Stomach (tissue), 19 donors: Measurements from ENCODE around the gene ANKRD23. TPM values are rescaled to one million over a fixed set of nuclear protein-coding genes. Genes with fewer than 3 reads are reported as not detected.
"Not testable (repeated sequence)": the region's sequence is repeated elsewhere in the genome, so short reads cannot be mapped to it uniquely, and the experiment has no call there.

Experiments used
- DNase-seq, 2 donors: peaks; one replicate each; pipeline versions ENCODE4 v3.0.0 to v3.0.0-alpha.2; 2013 to 2019
- H3K27ac ChIP-seq, 5 donors: fragments of 200-600 bp in 4 of 5; sonication (generic) in 4 of 5; one replicate each; pipeline ENCODE4 v1.5.1; 2013 to 2019; ENCODE audit warnings: mild to moderate bottlenecking in 1 of 5, moderate library complexity in 1 of 5
- H3K27me3 ChIP-seq, 3 donors: fragments of 200-600 bp; sonication (generic); one replicate each; pipeline ENCODE4 v1.5.1; 2017 to 2019; ENCODE audit warnings: mixed run types in 1 of 3
- H3K36me3 ChIP-seq, 4 donors: fragments of 200-600 bp; sonication (generic); 1 replicate in 3 of 4; 2 replicates in 1 of 4; pipeline ENCODE4 v1.5.1; 2016 to 2019
- H3K4me1 ChIP-seq, 4 donors: fragments of 200-600 bp; sonication (generic); one replicate each; pipeline ENCODE4 v1.5.1; 2016 to 2019
- H3K4me3 ChIP-seq, 4 donors: fragments of 200-600 bp; sonication (generic) in 3 of 4; one replicate each; pipeline ENCODE4 v1.5.1; 2016 to 2019; ENCODE audit warnings: mild to moderate bottlenecking in 1 of 4
- H3K9me3 ChIP-seq, 4 donors: fragments of 200-600 bp; sonication (generic); one replicate each; pipeline ENCODE4 v1.5.1; 2016 to 2019
- CTCF ChIP-seq, 7 experiments: fragments of 450-650 bp in 4 of 7; fragments of 200-600 bp in 3 of 7; sonication (generic) in 3 of 7; IDR thresholded peaks; one replicate each; pipeline ENCODE4 v1.5.1; 2016 to 2019; ENCODE audit warnings: antibody characterized with exemption in 7 of 7, control low read depth in 2 of 7, mild to moderate bottlenecking in 1 of 7
- EP300 ChIP-seq: sonication (generic); formaldehyde crosslinking; IDR thresholded peaks from one replicate; pipeline ENCODE4 v1.6.1; 2017; ENCODE audit warnings: antibody characterized with exemption
- POLR2A ChIP-seq, 4 donors: fragments of 450-650 bp; IDR thresholded peaks; one replicate each; pipeline ENCODE4 v1.6.1; 2016; ENCODE audit warnings: antibody characterized with exemption in 4 of 4, control low read depth in 2 of 4, mild to moderate bottlenecking in 1 of 4, moderate library complexity in 1 of 4
- POLR2AphosphoS5 ChIP-seq, 3 donors: sonication (generic); formaldehyde crosslinking; IDR thresholded peaks; one replicate each; pipeline ENCODE4 v1.6.1; 2016; ENCODE audit warnings: antibody characterized with exemption in 3 of 3
- WGBS, 5 donors: extraction: QIAGEN DNeasy Blood & Tissue Kit in 3 of 5; methylation state at CpG; one replicate each; pipeline versions ENCODE4 v1.1.5 to v1.1.7; 2013 to 2018; 5-methylcytosine and 5-hydroxymethylcytosine counted together
- intact Hi-C: fragments of 100-400 bp; cut with DNase I; formaldehyde crosslinking; loops from one replicate; pipeline ENCODE4 v1.15.1; 2023; ENCODE audit warnings: low total_unique reads
- long read RNA-seq, 10 donors: transcript quantifications; one replicate each; lab custom pipeline, GENCODE V29; 2026
- polyA plus RNA-seq, 3 donors: library from polyadenylated mRNA; stranded (reverse); fragments of 200-250 nt; gene quantifications; one replicate each; pipeline ENCODE4 v1.2.3, GENCODE V29; 2013
- total RNA-seq, 5 donors: library from RNA; depleted of rRNA; stranded (reverse); fragments of >200 nt; gene quantifications; one replicate each; pipeline versions ENCODE4 v1.1.0 to v1.2.3, GENCODE V29; 2014 to 2016
- donor health status: healthy with polysubstance abuse.
- donor health status: Bipolar disorder and iron deficiency.
- donor health status: healthy.

ANKRD23 gene
- total RNA-seq, result 1 to 10 TPM in 4 of 5 donors, not detected in 1; 1.3 to 3.6 (median 2.0) TPM
- polyA plus RNA-seq, result 1 to 10 TPM in 2 of 3 donors, under 1 TPM in 1; 1.00 to 2.9 (median 2.4) TPM
- long read RNA-seq, donor 1, result 0 reads
- long read RNA-seq, donor 2, result 0 reads
- long read RNA-seq, donor 3, result 0 reads
- long read RNA-seq, donor 4, result 0 reads
- long read RNA-seq, donor 5, result 0 reads
- long read RNA-seq, donor 6, result 0 reads
- long read RNA-seq, donor 7, partial matches to known transcripts, result 11 of 11 reads
- long read RNA-seq, donor 7, other reads (novel, unspliced or antisense), result 0 of 11 reads
- long read RNA-seq, donor 8, result 0 reads
- long read RNA-seq, donor 9, result 0 reads
- long read RNA-seq, donor 10, result 0 reads

GRCh38 chr2:96843538-96844268 lies at the start of gene ANKRD23:
Gene ANKRD23 (minus strand): TSS chr2:96844021. CDS start chr2:96843992, 29 bp downstream.
- Histone ChIP-seq H3K4me1 (peaks cover 11 to 16% (median 15%) of the 10 kb centered on the region in 4 donors), H3K4me3 (no peak within 1 kb of the TSS), H3K27ac (no peak within 1 kb of the TSS), H3K27me3 (no peaks in the 10 kb centered on the region), H3K36me3 (peaks cover 14 to 40% (median 33%) of the 10 kb centered on the region in 4 donors), H3K9me3 (no peaks in the 10 kb centered on the region)
- intact Hi-C loops, result no loop called here
- WGBS, 5 donors, result 93 to 97% (median 95%) methylated on average over 13 to 14 of the region's 14 CpGs
- TF ChIP-seq POLR2AphosphoS5 (IDR thresholded peaks at IDR 0.05) (no peak), EP300 (no peak), POLR2A (IDR thresholded peaks at IDR 0.05) (no peak), CTCF (IDR thresholded peaks at IDR 0.05) (no peak)
- no peak for DNase-seq

- Histone ChIP-seq H3K4me1 (peaks cover 42 to 65% (median 51%) of the 10 kb centered on the region in 4 donors), H3K36me3 (no peaks in the 10 kb centered on the region), H3K27me3 (no peaks in the 10 kb centered on the region), H3K27ac (peak overlapping the region in 1 of 5 donors; percentile 12), H3K4me3 (no peak overlapping the region), H3K9me3 (no peaks in the 10 kb centered on the region)
- WGBS, 5 donors, result 64 to 73% (median 66%) methylated on average over 10 to 11 of the region's 11 CpGs
- intact Hi-C loops, result no loop called here
- DNase-seq, result no peak
- no peak for TF ChIP-seq POLR2AphosphoS5 (IDR thresholded peaks at IDR 0.05)
- no peak for TF ChIP-seq POLR2A (IDR thresholded peaks at IDR 0.05)
- no peak for TF ChIP-seq CTCF (IDR thresholded peaks at IDR 0.05)
- no peak for TF ChIP-seq EP300
Observed at GRCh38 chr2:96891591-96892333, 47.9 kb upstream of the ANKRD23 start.

GRCh38 chr2:96890726-96891385 lies 47.0 kb upstream of the ANKRD23 start:
- Histone ChIP-seq H3K27ac (peak overlapping the region in 2 of 5 donors; percentile 6 to 21), H3K36me3 (no peaks in the 10 kb centered on the region), H3K4me3 (no peak overlapping the region), H3K27me3 (no peaks in the 10 kb centered on the region), H3K4me1 (peaks cover 40 to 63% (median 48%) of the 10 kb centered on the region in 4 donors), H3K9me3 (no peaks in the 10 kb centered on the region)
- intact Hi-C loops, result no loop called here
- no peak for DNase-seq
- TF ChIP-seq POLR2A (IDR thresholded peaks at IDR 0.05) (no peak), POLR2AphosphoS5 (IDR thresholded peaks at IDR 0.05) (no peak), CTCF (IDR thresholded peaks at IDR 0.05) (no peak), EP300 (no peak)
- WGBS, 5 donors, result 61 to 69% (median 64%) methylated on average over 6 of the region's 6 CpGs

- H3K27ac ChIP-seq, result peak overlapping the region in 2 of 5 donors; percentile 6 to 21
- no peak overlapping the region for H3K4me3 ChIP-seq
- intact Hi-C loops, result no loop called here
- TF ChIP-seq EP300 (no peak), POLR2A (IDR thresholded peaks at IDR 0.05) (no peak), POLR2AphosphoS5 (IDR thresholded peaks at IDR 0.05) (no peak), CTCF (IDR thresholded peaks at IDR 0.05) (no peak)
- no peak for DNase-seq
- no peaks in the 10 kb centered on the region for H3K36me3 ChIP-seq
- peaks cover 36 to 59% (median 43%) of the 10 kb centered on the region in 4 donors for H3K4me1 ChIP-seq
- no peaks in the 10 kb centered on the region for H3K9me3 ChIP-seq
- H3K27me3 ChIP-seq, result no peaks in the 10 kb centered on the region
- 81 to 91% (median 89%) methylated on average over 7 of the region's 7 CpGs for WGBS, 5 donors
Observed at GRCh38 chr2:96890252-96890651, 46.4 kb upstream of the ANKRD23 start.

GRCh38 chr2:96889502-96889901 lies 45.7 kb upstream of the ANKRD23 start:
- DNase-seq, H3K27ac ChIP-seq, H3K36me3 ChIP-seq, H3K4me3 ChIP-seq, H3K27me3 ChIP-seq, H3K9me3 ChIP-seq, intact Hi-C loops: not testable (repeated sequence)
- 90 to 98% (median 96%) methylated on average over 5 of the region's 5 CpGs for WGBS, 5 donors
- H3K4me1 ChIP-seq, result peaks cover 36 to 63% (median 42%) of the 10 kb centered on the region in 4 donors
